ENCODE data around the gene WNT8A. TPM values are rescaled to one million over a fixed set of nuclear protein-coding genes. Genes with fewer than 3 reads are reported as not detected.
"Not testable (repeated sequence)": the region's sequence is repeated elsewhere in the genome, so short reads cannot be mapped to it uniquely, and the experiment has no call there.

WNT8A gene
- total RNA-seq, 1 donor from 2014 or later = not detected

GRCh38 chr5:138051441-138052296, 32.2 kb upstream of the WNT8A start:
- H3K36me3 Mint-ChIP-seq (ENCODE audit: low read depth) = no peaks in the 10 kb centered on the region
- DNase-seq (ENCODE audit: low read depth, low spot score) = no peak
- no peaks in the 10 kb centered on the region for H3K9me3 Mint-ChIP-seq
- H3K4me3 Mint-ChIP-seq = no peak overlapping the region
- no peak overlapping the region for H3K27ac Mint-ChIP-seq (ENCODE audit: unreplicated experiment)
- H3K4me1 Mint-ChIP-seq = peaks cover 23% of the 10 kb centered on the region
- TF ChIP-seq CTCF (conservative IDR thresholded peaks at IDR 0.05) = no peak
- H3K27me3 Mint-ChIP-seq (ENCODE audit: low read depth) = no peaks in the 10 kb centered on the region

- H3K27ac Mint-ChIP-seq (ENCODE audit: unreplicated experiment); H3K4me3 Mint-ChIP-seq; H3K27me3 Mint-ChIP-seq (ENCODE audit: low read depth); DNase-seq (ENCODE audit: low read depth, low spot score); H3K9me3 Mint-ChIP-seq; H3K36me3 Mint-ChIP-seq (ENCODE audit: low read depth): not testable (repeated sequence)
- H3K4me1 Mint-ChIP-seq = peaks cover 23% of the 10 kb centered on the region
These were observed 31.1 kb upstream of the WNT8A start for GRCh38 chr5:138052718-138053117.

GRCh38 chr5:138053554-138053953, 30.3 kb upstream of the WNT8A start:
- peaks cover 23% of the 10 kb centered on the region for H3K4me1 Mint-ChIP-seq
- peak overlapping the region; percentile 96 for H3K27ac Mint-ChIP-seq (ENCODE audit: unreplicated experiment)
- no peak for DNase-seq (ENCODE audit: low read depth, low spot score)
- H3K27me3 Mint-ChIP-seq (ENCODE audit: low read depth) = no peaks in the 10 kb centered on the region
- H3K9me3 Mint-ChIP-seq = no peaks in the 10 kb centered on the region
- no peak for TF ChIP-seq CTCF (conservative IDR thresholded peaks at IDR 0.05)
- H3K4me3 Mint-ChIP-seq = peak overlapping the region; percentile 48
- no peaks in the 10 kb centered on the region for H3K36me3 Mint-ChIP-seq (ENCODE audit: low read depth)

GRCh38 chr5:138054206-138054605, 29.6 kb upstream of the WNT8A start:
- no peak for DNase-seq (ENCODE audit: low read depth, low spot score)
- Mint-ChIP-seq H3K36me3 (ENCODE audit: low read depth) (no peaks in the 10 kb centered on the region), H3K9me3 (no peaks in the 10 kb centered on the region), H3K4me1 (peaks cover 23% of the 10 kb centered on the region), H3K27ac (ENCODE audit: unreplicated experiment) (peak overlapping the region; percentile 96), H3K4me3 (no peak overlapping the region), H3K27me3 (ENCODE audit: low read depth) (no peaks in the 10 kb centered on the region)
- no peak for TF ChIP-seq CTCF (conservative IDR thresholded peaks at IDR 0.05)

GRCh38 chr5:138054847-138055558, 28.8 kb upstream of the WNT8A start:
- H3K27me3 Mint-ChIP-seq (ENCODE audit: low read depth) = no peaks in the 10 kb centered on the region
- peak overlapping the region; percentile 96 for H3K27ac Mint-ChIP-seq (ENCODE audit: unreplicated experiment)
- H3K36me3 Mint-ChIP-seq (ENCODE audit: low read depth) = no peaks in the 10 kb centered on the region
- H3K9me3 Mint-ChIP-seq = no peaks in the 10 kb centered on the region
- no peak for TF ChIP-seq CTCF (conservative IDR thresholded peaks at IDR 0.05)
- DNase-seq (ENCODE audit: low read depth, low spot score) = peak; percentile 34
- peaks cover 23% of the 10 kb centered on the region for H3K4me1 Mint-ChIP-seq
- H3K4me3 Mint-ChIP-seq = peak overlapping the region; percentile 86

GRCh38 chr5:138064526-138064925, 19.3 kb upstream of the WNT8A start:
- Mint-ChIP-seq H3K4me3 (no peak overlapping the region), H3K9me3 (no peaks in the 10 kb centered on the region), H3K4me1 (peaks cover 5% of the 10 kb centered on the region), H3K27ac (ENCODE audit: unreplicated experiment) (no peak overlapping the region), H3K36me3 (ENCODE audit: low read depth) (no peaks in the 10 kb centered on the region), H3K27me3 (ENCODE audit: low read depth) (no peaks in the 10 kb centered on the region)
- no peak for TF ChIP-seq CTCF (conservative IDR thresholded peaks at IDR 0.05)
- no peak for DNase-seq (ENCODE audit: low read depth, low spot score)

Measured in neural crest cell (in vitro differentiated cells).